Measurements from ENCODE around the gene NPPA.
"Not testable (repeated sequence)": the region's sequence is repeated elsewhere in the genome, so short reads cannot be mapped to it uniquely, and the experiment has no call there.

The NPPA gene

DNA sequence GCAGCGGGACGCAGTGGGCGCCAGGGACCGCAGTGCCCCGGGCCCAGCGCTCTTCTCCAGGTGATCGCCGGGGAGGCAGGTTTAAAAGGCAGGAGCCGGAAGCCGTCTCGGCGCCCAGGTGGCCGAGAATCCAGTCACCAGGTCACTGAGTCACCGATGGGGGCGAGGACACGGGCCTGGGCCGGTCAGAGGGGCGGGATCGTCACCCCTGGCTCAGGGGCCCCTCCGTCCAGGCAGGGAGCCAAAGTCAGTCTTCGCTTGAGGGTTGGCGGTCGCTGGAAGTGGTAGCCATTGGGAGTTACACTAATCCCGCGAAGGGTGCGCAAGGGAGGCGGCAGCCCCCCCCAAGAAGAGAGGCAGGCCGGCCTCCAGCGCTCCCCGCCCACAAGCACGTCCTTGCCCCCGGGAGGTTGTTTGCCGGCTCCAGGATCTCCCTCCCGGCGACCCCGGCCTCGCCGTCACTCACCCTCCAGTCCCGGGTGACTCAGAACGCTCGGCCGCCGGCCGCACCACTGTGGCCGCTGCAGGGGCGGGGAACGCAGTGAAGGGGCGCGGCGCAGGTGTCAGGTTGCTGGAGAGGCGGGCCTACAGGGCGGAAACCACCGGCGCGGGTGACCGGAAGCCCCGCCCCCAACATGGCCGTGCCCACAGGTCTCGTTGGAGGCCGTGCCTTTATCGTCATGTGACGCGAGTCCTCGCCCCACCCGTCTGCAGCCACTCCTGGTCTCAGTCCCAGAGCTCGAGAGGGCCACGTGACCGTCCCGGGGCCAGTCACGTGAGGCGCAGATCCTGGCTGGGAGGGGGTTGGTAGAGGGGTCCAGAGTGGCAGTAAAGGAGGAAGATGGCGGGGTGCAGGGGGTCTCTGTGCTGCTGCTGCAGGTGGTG, 41.9 kb downstream of the NPPA start, which contains the start of the genes CLCN6 and MTHFR:
CLCN6 (plus strand) TSS at position 770 of the 885 bp plus-strand sequence; CDS start at position 842, 72 bp downstream.
MTHFR (minus strand) TSS at position 543 of the 885 bp plus-strand sequence. CDS start 2,848 bp downstream, outside the sequence.
- peak; percentile 99 for DNase-seq

GRCh38 chr1:11804666-11805421, 42.7 kb downstream of the NPPA start:
- peak; percentile 10 for DNase-seq

DNA sequence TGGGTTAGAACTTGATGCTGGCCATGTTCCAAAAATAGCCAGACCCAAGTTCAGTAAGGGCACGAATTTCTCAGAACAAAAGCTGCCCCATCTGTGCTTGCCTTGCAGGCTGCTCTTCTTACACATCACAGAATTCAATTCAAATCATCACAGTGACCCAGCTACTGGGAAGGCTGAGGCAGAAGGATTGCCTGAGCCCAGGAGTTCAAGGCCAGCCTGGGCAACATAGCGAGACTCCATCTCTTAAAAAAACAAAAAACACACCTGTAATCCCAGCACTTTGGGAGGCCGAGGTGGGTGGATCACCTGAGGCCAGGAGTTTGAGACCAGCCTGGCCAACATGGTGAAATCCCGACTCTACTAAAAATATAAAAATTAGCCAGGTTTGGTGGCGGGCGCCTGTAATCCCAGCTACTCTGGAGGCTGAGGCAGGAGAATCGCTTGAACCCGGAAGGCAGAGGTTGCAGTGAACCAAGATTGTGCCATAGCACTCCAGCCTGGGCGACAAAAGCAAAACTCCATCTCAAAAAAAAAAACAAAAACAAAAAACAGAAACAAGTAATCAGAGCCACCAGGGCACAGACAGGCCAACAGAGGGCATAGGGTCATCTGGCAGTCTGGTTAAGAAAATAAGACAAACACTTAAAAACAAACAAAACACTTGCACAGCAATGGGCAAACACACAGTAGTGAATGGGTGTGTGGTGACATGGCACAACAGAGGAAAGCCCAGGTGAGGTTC, 43.5 kb downstream of the NPPA start:
- DNase-seq: not testable (repeated sequence)

GRCh38 chr1:11802973-11803885, 44.4 kb downstream of the NPPA start:
- peak; percentile 79 for DNase-seq

- no peak for DNase-seq
These were observed 45.0 kb downstream of the NPPA start for GRCh38 chr1:11802616-11802972.

DNA sequence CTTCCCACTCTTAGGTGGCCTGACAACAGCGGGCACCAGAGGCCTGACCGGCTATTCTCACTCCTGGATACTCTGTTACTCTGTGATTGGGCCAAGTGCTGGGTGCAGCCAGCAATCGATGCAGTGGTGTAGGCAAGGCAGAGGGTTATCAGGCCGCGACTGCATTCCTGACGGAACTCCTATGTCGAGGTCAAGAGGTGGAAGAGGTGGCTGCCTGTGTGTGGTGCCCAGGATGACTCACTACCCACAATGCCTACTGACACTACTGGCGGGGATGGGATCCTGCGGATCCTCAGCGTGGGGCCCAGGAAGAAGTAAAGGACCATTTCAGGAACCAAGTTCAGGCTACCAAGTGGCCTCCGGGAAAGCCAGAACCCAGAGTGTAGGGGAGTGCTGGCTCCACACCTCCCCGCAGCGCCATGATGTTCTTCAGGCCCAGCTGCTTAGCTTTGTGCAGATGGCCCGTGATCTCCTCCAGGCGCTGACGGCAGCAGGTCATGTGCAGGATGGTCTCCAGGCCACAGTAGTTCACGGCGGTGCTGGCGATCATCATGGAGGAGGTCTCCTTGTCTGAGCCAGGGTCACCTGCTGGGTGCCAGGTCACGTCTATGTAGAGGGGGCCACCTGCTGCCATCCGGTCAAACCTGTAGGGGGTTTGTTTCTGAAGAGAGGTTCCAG, 46.7 kb downstream of the NPPA start:
- DNase-seq: no peak

- DNase-seq: no peak
These were observed 47.2 kb downstream of the NPPA start for GRCh38 chr1:11800391-11800755.

DNA sequence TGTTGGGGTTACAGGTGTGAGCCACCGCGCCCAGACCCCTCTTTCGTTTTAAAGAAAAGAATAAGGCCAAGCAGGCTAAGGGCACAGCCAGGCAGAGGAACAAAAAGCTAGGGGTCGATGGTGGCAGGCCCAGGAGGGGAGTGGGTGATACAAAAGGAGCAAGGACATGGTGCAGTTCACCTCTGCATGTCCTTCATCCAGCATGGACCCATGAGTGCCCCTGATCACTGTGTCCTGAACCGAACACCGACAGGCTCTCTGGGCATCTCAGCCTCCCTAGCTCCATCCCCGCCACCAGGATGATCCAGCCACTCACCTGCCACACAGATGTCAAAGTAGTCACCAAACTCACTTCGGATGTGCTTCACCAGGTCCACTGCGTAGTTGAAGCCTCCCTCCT, 47.7 kb downstream of the NPPA start:
- no peak for DNase-seq

DNA sequence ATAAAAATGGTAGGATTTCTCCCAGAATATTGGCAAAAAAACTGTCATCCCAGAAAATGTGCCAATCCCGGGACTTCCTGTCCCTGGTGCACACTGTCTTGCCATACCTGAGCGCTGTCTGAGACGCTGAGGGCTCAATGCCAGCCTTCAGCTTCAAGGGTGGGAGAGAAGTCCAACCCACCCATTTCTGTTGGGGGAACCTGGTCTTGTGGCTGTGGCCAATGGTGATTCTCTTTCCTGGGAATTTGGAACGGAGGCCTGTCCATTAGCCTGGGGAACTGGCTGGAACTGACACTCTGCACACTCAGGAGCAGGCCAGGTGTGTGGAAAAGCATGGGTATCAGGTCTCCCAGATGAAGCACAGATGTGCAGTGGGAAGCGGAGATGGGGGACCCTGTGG, 48.5 kb downstream of the NPPA start:
- no peak for DNase-seq

- DNase-seq: no peak
These were observed 49.9 kb downstream of the NPPA start for GRCh38 chr1:11797525-11798216.

DNA sequence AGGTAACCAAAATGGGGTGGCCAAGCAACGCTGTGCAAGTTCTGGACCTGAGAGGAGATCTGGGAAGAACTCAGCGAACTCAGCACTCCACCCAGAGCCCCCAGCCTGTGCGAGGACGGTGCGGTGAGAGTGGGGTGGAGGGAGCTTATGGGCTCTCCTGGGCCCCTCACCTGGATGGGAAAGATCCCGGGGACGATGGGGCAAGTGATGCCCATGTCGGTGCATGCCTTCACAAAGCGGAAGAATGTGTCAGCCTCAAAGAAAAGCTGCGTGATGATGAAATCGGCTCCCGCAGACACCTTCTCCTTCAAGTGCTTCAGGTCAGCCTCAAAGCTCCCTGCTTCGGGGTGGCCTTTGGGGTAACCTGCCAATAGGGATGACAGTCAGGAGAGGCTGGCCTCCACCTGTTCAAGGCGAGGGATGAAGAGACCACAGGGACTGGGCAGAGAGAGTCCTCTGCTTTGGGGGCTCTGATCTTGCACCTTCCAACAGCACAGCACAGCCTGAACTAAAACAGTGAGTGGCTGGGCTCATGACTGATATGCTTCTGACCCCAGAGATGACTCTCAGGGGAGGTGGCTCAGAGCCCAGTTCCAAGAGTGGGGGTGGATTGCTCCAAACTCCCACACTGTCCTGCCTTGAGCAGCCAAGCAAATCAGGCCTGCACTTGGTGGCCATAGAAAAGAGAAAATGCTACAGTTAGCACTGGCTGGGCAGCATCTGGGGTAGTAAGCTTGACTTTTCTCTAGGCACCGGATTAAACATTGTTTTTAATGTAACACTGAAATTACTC, 51.4 kb downstream of the NPPA start:
- DNase-seq: no peak

Measured in activated CD4-positive, alpha-beta T cell treated with anti-CD3 and anti-CD28 coated beads, Interleukin-2, amount 50 U/mL, for 16 hours (primary cell).